GM21825 (cell line): ENCODE results near the gene CES4A.
"Not testable (repeated sequence)": the region's sequence is repeated elsewhere in the genome, so short reads cannot be mapped to it uniquely, and the experiment has no call there.

ENCODE experiments used
- ATAC-seq: cut with Tn5 transposase; IDR thresholded peaks from one replicate; pipeline ENCODE4 v1.9.1; 2021; ENCODE audit warnings: mild to moderate bottlenecking, moderate library complexity; ENCODE audit not compliant: unreplicated experiment

Gene CES4A

DNA sequence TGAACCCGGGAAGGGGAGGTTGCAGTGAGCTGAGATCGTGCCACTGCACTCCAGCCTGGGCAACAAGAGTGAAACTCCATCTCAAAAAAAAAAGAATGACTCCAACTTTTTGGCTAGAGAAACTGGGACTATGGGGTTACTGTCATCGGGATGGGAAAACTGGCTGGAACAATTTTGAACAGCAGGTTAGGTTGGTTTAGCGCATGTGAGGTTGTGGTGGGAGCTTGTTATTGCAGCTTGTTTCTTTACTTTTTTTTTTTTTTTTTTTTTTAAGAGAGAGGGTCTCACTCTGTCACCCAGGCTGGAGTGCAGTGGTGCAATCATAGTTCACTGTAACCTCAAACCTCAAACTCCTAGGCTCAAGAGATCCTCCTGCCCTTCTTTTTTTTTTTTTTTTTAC is 53.1 kb downstream of the CES4A start:
- ATAC-seq: not testable (repeated sequence)

DNA sequence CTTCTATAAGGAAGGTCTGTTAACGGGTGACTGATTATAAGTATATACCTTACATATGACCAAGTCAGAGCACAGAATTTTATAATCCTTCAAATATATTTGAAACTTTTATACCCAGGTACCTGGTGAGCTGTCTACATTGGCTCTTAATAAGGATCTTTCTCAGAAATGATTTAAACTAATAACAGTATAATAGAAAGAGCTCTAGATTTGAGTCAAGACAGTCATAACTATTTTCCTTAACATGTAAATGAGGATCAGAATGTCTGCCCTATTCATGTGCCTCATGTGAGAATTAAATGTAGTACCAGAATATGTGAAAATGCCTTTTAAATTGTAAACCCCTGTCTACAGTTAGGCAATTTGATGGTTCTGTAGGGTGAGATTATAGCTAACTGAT is 55.0 kb downstream of the CES4A start:
- ATAC-seq: no peak

DNA sequence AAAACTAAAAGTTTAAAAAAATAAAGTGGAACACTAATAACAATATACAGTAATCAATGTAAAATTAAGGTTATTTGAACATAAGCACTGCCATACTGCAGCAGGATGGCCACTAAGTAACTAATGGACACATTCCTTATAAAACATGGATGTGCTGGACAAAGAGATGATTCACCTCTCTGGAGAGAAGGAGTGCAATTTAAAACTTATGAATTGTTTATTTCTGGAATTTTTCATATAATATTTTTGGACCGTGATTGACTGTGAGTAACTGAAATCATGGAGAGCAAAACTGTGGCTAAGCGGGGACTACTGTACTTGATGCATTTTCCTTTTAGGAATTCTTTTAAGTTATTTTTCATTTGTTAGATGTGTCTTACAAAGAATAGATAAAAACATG is 62.4 kb downstream of the CES4A start:
- no peak for ATAC-seq

DNA sequence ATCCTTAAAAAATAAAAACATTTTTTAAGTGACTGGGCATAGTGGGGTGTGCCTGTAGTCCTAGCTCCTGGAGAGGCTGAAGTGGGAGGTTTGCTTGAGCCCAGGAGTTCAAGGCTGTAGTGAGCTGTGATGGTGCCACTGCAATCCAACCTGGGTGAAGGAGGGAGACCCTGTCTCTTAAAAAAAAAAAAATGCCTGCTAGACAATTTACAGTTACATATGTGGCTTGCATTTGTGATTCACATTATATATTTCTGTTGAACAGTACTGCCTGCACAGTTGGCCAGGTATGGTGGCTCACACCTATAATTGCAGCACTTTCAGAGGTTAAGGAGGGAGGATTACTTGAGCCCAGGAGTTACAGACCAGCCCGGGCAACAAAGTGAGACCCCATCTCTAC is 64.0 kb downstream of the CES4A start:
- no peak for ATAC-seq

GRCh38 chr16:67053767-67054334 is 65.5 kb downstream of the CES4A start:
- ATAC-seq: no peak

GRCh38 chr16:67054901-67055300 is 66.5 kb downstream of the CES4A start:
- ATAC-seq: no peak

DNA sequence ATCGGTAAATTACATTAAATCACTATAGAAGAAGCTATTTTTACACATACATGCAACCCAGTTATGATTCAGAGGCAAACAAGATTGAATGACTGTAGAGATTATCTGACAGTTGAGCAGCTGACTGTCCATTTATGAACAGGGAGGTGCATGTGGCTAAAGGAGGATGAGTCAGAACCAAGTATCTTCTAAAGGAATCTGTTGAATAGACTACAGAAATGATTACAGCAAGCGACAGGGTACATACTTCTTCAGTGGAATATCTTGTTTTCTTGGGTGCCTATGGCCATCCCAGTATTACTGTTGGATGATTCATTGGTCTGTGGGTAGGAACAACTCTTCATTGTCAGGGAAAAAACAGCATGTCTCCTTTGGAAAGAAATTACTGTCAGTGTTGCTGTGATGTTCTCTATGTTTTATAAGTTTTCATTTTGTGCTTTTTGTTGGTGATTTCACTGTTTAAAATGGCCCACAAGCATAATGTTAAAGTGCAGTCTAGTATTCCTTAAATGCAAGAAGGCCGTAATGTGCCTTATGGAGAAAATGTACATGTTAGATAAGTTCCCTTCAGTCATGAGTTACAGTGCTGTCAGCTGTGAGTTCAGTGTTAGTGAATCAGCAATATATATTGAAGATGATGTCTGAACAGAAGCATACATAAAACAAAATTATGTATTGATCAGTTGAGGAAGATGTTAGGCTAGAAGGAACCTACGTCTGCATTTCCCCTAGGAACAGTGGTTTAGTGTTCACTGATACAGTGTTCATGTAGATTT is 67.5 kb downstream of the CES4A start:
- no peak for ATAC-seq
